ENCODE results near the gene PDCD10.

The PDCD10 gene

DNA sequence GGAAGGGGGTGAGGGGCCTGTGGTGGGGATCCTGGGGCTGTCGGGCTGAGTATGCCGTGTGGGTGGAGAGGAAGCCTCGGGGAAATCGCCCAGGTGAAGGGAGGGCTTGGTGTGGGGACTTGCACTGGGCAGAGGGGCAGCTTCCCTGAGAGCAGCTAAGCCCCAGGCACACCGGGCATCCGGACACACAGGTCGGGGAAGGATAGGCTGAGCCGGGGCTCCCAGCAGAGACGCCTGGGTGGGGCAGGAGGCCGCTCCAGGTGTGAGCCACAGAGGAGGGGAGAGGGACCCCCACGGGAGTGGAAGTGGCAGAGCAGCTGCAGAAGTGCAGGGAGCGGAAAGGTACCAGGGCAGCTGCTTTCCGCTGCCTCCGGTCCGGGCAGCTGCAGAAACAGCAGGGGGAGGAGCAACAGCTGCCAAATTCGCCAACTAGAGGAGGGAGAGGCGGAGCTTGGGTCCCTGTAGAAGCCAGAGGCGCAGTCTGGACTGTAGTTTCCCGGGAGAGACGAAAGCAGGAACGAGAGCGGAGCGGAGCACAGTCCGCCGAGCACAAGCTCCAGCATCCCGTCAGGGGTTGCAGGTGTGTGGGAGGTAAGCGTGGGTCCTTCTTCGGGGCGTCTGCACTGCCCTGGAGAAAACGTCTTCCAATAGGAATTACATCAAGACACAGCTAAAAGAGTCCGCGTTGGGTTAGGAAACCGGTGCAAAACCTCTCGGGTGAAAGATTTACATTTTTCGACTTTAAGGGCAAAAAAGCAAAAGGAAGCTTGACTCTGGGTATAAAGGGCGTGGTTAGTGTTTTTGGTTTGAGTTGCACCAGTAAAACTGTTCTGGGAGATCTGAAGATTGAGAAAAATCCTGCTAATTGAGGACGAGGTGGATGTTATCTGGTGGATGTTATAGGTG is 794 bp upstream of the PDCD10 start, which contains the start of gene SERPINI1:
TSS of gene SERPINI1 (plus strand) at position 489 of the 906 bp plus-strand sequence. CDS start 53,408 bp downstream, outside the sequence.
- peak; percentile 49 to 53 for DNase-seq (ENCODE audit: low read depth in 2 of 2)

GRCh38 chr3:167733961-167734497 is 663 bp downstream of the PDCD10 start:
- no peak for DNase-seq (ENCODE audit: low read depth in 2 of 2)

DNA sequence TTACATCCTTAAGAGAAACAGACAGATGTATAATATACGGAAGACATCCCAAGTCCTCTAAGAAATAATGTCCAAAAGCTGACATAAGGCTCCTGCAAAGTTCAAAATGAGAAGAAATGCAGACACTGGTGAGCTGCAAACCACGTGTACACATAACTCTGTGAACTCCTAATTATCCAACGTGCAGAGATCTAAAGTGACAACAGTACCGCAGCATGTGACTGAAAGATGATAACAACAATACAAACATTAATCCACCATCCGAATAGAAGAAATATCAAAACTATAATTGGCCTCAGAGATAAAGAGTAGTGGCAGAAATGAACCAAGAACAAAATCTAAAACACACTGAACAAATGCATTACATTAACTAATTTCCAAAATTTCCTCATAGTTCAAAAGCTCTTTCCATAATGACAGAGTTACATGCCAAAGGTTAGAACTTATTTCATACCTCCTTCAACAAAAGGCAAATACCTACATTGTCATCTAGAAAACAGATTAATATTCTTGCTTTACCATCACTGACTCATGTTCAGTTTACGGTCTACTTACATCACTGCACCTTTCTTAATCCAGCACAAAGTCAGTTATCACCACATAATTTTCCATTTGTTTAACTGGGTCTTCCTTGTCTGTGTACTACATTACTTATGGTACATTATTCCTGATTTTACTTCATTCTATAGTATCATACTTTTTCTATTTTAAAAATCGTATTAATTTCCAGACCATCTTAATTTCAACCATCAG is 2.2 kb downstream of the PDCD10 start:
- no peak for DNase-seq (ENCODE audit: low read depth in 2 of 2)

- no peak for DNase-seq (ENCODE audit: low read depth in 2 of 2)
These were observed 3.3 kb downstream of the PDCD10 start for GRCh38 chr3:167731393-167731792.

GRCh38 chr3:167729591-167729990 is 5.1 kb downstream of the PDCD10 start:
- no peak for DNase-seq (ENCODE audit: low read depth in 2 of 2)

- no peak for DNase-seq (ENCODE audit: low read depth in 2 of 2)
These were observed 5.9 kb downstream of the PDCD10 start for GRCh38 chr3:167728632-167729323.

DNA sequence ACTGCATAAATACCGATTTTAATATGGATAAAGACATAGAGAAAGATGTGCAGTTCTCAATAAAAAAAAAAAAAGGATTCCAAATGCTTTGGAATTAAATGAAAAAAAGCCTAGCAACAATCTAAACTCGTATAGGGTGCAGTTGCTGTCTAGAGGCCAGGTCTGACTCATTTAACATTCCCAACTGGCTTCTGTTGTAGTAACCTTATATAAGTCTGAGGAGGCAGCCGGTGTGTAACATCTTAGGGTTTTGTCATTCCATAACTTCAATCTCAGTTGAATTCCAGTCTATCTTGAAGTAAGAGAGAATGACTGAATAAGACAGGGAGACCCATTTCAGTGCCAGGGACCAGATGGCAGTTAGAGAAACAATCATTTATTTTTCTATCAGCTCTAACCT is 6.5 kb downstream of the PDCD10 start:
- no peak for DNase-seq (ENCODE audit: low read depth in 2 of 2)

DNA sequence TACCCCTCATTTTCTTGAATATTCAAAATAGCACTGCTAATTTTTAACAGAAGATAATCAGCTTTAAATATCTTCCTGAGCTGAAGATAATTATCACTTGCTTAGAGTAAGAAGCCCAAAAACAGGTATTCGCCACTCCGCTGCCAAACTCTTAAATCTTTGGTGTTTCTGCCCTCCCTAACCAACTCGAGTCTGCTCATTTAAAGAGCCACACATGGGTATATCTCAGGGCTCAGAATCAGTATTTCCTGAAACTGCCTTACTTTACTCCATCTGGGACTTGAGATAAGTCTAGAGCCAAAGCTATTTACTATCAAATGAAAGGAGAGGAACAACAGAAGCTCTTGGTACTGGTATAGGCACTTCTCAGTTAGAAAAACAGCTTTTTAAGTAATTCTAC is 10.8 kb downstream of the PDCD10 start:
- DNase-seq (ENCODE audit: low read depth in 2 of 2) = no peak

DNA sequence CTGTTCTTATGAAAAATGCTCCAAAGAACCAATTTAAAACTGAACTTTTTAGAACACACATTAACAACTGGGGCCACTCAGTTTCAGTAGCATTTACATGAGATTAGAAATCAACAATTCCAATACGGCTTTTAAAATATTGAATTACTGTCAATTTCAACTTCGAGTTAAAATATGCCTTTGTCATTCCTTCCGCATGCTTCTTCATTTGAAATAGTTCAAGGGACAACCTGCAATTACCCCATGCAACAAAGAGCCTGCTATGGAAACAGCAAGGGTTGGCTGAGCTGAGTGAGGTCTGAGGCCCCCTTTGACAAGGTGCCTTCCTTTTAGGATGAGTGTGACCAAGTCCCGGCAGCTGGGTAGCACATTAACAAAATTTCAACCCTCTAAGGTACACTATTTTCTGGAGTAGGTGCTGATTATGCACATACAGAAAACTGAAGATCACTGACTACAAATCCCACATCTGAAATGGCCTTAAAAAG is 11.6 kb downstream of the PDCD10 start:
- no peak for DNase-seq (ENCODE audit: low read depth in 2 of 2)

DNA sequence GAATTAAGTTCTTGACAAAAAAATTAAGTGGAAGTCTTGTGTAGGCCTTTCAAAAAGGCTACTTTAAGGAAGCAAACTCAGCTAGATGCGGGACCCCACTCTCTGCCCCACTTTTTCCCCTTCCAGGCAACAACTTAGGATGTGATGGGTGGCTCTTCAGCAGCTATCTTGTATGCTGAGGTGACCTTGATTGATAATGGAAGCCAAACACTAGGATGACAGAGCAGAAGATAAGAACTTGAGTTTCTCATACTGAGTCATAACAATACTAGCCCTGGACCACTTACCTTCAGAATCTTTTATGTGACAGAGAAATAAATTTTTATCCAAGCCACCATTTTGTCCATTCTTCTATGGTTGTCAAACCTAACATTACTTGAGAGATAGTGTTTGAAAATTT is 16.1 kb downstream of the PDCD10 start:
- no peak for DNase-seq (ENCODE audit: low read depth in 2 of 2)

DNA sequence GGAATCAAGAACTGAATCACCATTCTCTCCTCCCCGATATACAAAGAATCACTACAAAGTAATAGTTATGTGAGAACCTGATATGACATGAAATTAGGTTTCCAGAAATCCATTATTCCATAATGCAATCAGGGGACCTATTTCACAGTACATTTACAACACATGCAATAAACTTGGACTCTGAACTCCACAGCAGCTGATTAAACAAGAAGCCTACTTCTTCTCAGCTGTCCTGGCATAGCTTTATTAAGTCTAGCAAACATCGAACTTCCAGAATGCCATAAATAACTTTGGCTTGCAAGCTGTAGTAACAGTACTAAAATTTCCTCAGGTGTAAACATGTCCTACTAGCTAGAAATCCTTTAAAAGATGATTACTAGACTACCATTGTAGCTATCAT is 17.8 kb downstream of the PDCD10 start:
- no peak for DNase-seq (ENCODE audit: low read depth in 2 of 2)

- DNase-seq (ENCODE audit: low read depth in 2 of 2) = no peak
These were observed 19.8 kb downstream of the PDCD10 start for GRCh38 chr3:167714871-167715270.

- DNase-seq (ENCODE audit: low read depth in 2 of 2) = no peak
These were observed 22.2 kb downstream of the PDCD10 start for GRCh38 chr3:167712445-167712844.

DNA sequence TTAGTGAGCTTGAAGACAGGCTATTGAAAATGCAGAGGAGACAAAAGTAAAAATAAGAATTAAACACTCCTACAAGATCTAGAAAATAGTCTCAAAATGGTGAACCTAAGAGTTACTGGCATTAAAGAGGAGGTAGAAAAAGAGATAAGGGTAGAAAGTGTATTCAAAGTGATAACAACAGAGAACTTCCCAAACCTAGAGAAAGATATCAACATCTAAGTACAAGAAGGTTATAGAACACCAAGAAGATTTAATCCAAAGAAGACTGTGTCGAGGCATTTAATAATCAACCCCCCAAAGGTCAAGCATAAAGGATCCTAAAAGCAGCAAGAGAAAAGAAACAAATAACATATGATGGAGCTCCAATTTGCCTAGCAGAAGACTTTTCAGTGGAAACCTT is 23.3 kb downstream of the PDCD10 start:
- DNase-seq (ENCODE audit: low read depth in 2 of 2) = no peak

DNA sequence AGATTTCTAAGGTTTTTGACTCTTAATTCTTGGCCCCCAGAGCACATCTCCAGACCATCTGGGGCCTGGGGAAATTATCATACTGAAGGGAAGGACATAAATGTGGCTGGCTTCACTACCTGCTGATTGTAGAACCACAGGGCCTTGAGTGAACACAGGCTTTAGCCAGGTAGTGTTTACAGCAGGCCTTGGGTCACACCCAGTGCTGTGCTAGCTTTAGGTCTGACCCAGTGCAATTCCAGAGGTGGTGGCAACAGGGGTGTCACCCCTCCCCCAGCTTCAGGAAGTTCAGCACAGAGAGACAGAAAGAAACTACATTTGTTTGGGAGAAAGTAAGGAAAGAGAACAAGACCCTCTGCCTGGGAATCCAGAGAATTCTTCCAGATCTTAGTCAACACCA is 24.1 kb downstream of the PDCD10 start:
- DNase-seq (ENCODE audit: low read depth in 2 of 2) = no peak

GRCh38 chr3:167709690-167710089 is 25.0 kb downstream of the PDCD10 start:
- DNase-seq (ENCODE audit: low read depth in 2 of 2) = no peak

GRCh38 chr3:167705840-167706239 is 28.9 kb downstream of the PDCD10 start:
- no peak for DNase-seq (ENCODE audit: low read depth in 2 of 2)

GRCh38 chr3:167700926-167701325 is 33.8 kb downstream of the PDCD10 start:
- no peak for DNase-seq (ENCODE audit: low read depth in 2 of 2)

- no peak for DNase-seq (ENCODE audit: low read depth in 2 of 2)
These were observed 34.6 kb downstream of the PDCD10 start for GRCh38 chr3:167700046-167700445.

GRCh38 chr3:167694121-167694520 is 40.6 kb downstream of the PDCD10 start:
- DNase-seq (ENCODE audit: low read depth in 2 of 2) = no peak

DNA sequence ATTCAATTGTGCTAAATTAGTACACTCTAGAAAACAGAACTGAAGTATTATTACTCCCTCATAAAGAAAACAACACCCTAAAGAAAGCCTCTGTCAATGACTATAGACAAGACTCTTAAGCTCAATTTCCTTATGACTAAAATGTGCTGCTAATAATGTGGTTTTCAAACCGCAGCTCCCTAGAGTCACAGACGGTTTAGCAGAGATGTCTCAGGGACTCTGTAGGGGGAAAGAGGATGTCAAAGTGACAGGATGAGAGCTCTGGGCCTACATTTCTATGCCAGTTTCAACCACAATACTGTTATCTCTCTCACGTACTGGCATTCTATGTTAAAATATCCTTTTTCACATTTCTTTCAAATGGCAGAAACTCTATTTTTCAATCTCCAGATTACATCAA is 43.3 kb downstream of the PDCD10 start:
- peak in 1 of 2 donors; percentile 1 for DNase-seq (ENCODE audit: low read depth in 2 of 2)
